ENCODE measurements around the gene HSPG2. TPM values are rescaled to one million over a fixed set of nuclear protein-coding genes. Genes with fewer than 3 reads are reported as not detected.

HSPG2 gene
- total RNA-seq, 1 experiment from 2014 or later = 35.1 TPM

DNA sequence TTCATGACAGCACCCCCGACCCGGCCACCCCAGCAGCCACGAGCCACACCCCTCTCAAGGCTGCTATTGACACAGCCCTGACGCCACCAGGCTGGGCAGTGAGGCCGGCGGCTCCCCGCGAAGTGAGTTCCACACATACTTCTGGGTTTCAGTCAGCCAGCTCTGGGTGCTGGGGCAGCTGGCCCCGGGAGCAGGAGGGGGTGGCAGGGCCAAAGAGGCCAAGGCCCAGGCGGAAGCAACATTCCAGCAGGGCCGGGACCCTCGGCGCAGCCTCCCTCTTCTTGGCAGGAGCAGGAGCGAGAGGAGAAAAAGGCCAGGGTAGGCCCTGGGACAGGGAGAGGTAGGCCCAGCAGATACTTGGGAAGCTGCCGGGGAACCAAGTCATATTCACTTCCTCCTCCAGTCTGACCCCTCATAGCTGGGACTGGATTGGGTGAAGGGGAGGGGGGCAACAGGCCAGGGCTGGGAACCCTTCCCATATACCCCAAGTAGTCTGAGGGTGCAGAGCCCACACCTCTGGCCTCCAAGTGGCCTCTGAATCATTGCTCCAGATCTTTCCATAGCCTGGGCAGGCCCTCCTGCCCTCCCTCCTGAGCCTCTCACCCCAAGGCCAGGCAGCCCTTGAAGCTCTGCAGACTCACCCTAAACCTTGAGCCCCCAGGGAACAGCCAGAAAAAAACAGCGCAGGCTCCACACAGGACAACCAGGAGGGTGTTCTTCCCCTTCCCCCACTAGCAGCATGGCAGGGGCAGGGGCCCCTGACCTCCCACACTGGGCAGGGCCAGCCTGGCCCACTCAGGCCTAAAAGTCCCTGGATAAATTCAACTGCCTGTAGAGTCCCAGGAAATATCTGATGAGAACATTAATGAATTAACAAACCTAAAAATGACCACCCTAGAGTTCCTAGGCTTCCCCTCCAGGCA lies 5.7 kb downstream of the HSPG2 start:
- H3K4me3 ChIP-seq (ENCODE audit: low read length) = no peak overlapping the region
- DNase-seq = peak; percentile 58
- no peaks in the 10 kb centered on the region for H4K20me1 ChIP-seq (ENCODE audit: low read length)
- no peak overlapping the region for H2AFZ ChIP-seq (ENCODE audit: low read length)
- ChIA-PET POLR2A (ENCODE audit: unreplicated experiment) (no interaction called here), CTCF (no interaction called here)
- intact Hi-C loops (cut with micrococcal nuclease) = loop anchor here (10.0 kb wide), 1 partner anchor 147 kb away; the partner anchor contains the start of gene USP48
- H3F3A ChIP-seq (ENCODE audit: low read length, unreplicated experiment) = no peaks in the 10 kb centered on the region
- peaks cover 46% of the 10 kb centered on the region for H3K4me1 ChIP-seq (ENCODE audit: insufficient read depth, low read length)
- ATAC-seq = peak; percentile 32
- peak overlapping the region; percentile 57 for H3K27ac ChIP-seq (ENCODE audit: low read length)
- H3K9me2 ChIP-seq (replicated peaks; ENCODE audit: low read length) = no peaks in the 10 kb centered on the region
- H3K9ac ChIP-seq (ENCODE audit: low read length) = no peak overlapping the region
- H3K79me2 ChIP-seq (ENCODE audit: low read length) = peaks cover 89% of the 10 kb centered on the region
- TF ChIP-seq EZH2phosphoT487 (IDR thresholded peaks at IDR 0.05; ENCODE audit: borderline replicate concordance, low read length) = no peak
- no peak for TF ChIP-seq EZH2 (IDR thresholded peaks at IDR 0.05; ENCODE audit: low read length, unreplicated experiment)
- TF ChIP-seq CTCF (conservative IDR thresholded peaks at IDR 0.05; ENCODE audit: low read depth, low read length) = no peak
- no TSS peak for BruUV-seq (replicated peaks)
- H3K27me3 ChIP-seq (ENCODE audit: low read length) = no peaks in the 10 kb centered on the region
- H3K4me2 ChIP-seq (ENCODE audit: low read length) = peak overlapping the region; percentile 53; the same call in 1 of the 2 replicates
- no peaks in the 10 kb centered on the region for H3K9me3 ChIP-seq (ENCODE audit: low read length)
- H3K36me3 ChIP-seq (ENCODE audit: low read depth, low read length) = no peaks in the 10 kb centered on the region

DNA sequence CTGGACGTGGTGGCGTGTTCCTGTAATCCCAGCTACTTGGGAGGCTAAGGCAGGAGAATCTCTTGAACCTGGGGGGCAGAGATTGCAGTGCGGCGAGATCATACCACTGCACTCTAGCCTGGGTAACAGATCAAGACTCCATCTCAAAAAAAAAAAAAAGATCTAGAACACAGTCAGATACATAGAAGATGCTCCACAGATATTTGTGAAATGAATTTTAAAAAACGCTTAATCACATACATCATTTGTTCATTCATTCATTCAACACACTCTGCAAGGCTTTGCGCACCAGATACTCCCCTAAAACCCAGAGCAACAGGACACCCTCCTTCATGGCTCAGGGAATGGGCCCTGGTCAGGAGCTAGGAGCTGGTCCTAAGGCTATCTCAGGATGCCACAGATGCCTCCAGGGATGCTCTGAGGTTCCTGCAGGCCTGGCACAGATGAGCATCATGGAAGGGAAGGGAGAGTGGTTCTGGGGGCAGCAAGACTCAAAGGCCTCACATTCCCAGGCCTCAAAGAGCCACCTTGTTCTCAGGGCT lies 6.4 kb downstream of the HSPG2 start:
- H3K9ac ChIP-seq (ENCODE audit: low read length) = no peak overlapping the region
- H2AFZ ChIP-seq (ENCODE audit: low read length) = no peak overlapping the region
- H3K4me1 ChIP-seq (ENCODE audit: insufficient read depth, low read length) = peaks cover 39% of the 10 kb centered on the region
- ATAC-seq (no peak), DNase-seq (no peak)
- intact Hi-C loops (cut with micrococcal nuclease) = loop anchor here (10.0 kb wide), 1 partner anchor 146 kb away; the partner anchor contains the start of gene USP48
- no peaks in the 10 kb centered on the region for H3K9me2 ChIP-seq (replicated peaks; ENCODE audit: low read length)
- H3K27me3 ChIP-seq (ENCODE audit: low read length) = no peaks in the 10 kb centered on the region
- no peaks in the 10 kb centered on the region for H4K20me1 ChIP-seq (ENCODE audit: low read length)
- H3K9me3 ChIP-seq (ENCODE audit: low read length) = no peaks in the 10 kb centered on the region
- no peak overlapping the region for H3K4me3 ChIP-seq (ENCODE audit: low read length)
- no TSS peak for BruUV-seq (replicated peaks)
- peaks cover 81% of the 10 kb centered on the region for H3K79me2 ChIP-seq (ENCODE audit: low read length)
- H3K36me3 ChIP-seq (ENCODE audit: low read depth, low read length) = no peaks in the 10 kb centered on the region
- ChIA-PET POLR2A (ENCODE audit: unreplicated experiment) (no interaction called here), CTCF (no interaction called here)
- H3F3A ChIP-seq (ENCODE audit: low read length, unreplicated experiment) = no peaks in the 10 kb centered on the region
- H3K4me2 ChIP-seq (ENCODE audit: low read length) = peak overlapping the region; percentile 53; the same call in 1 of the 2 replicates
- H3K27ac ChIP-seq (ENCODE audit: low read length) = peak overlapping the region; percentile 33; the same call in 1 of the 2 replicates
- TF ChIP-seq CTCF (conservative IDR thresholded peaks at IDR 0.05; ENCODE audit: low read depth, low read length) (no peak), EZH2phosphoT487 (IDR thresholded peaks at IDR 0.05; ENCODE audit: borderline replicate concordance, low read length) (no peak)

Measured in PC-3 (cell line).